ENCODE measurements around the gene GRWD1. TPM values are rescaled to one million over a fixed set of nuclear protein-coding genes. Genes with fewer than 3 reads are reported as not detected.

GRWD1 gene
- total RNA-seq, 2 donors from 2014 or later: 10.8 to 19.8 TPM

DNA sequence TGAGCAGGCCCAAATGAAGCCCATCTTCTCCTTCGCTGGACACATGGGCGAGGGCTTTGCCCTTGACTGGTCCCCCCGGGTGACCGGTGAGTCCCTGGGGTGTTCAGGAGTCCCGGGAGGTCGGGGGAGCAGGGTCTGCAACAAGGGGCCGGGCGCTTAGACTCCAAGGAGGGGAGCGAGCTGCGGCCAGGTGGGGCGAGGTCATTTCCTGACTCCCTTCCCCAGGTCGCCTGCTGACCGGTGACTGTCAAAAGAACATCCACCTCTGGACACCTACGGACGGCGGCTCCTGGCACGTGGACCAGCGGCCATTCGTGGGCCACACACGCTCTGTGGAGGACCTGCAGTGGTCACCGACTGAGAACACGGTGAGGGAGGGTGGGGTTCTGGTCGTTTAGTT, 4.7 kb downstream of the GRWD1 start:
- Histone ChIP-seq H3K27ac (no peak overlapping the region), H3K27me3 (no peaks in the 10 kb centered on the region), H3K4me3 (no peak overlapping the region), H3K36me3 (peaks cover 69% of the 10 kb centered on the region), H3K9me3 (no peaks in the 10 kb centered on the region), H3K4me1 (peaks cover 0 to 8% of the 10 kb centered on the region in 2 donors)
- DNase-seq (ENCODE audit: low spot score): no peak
- TF ChIP-seq, protein P1, sequence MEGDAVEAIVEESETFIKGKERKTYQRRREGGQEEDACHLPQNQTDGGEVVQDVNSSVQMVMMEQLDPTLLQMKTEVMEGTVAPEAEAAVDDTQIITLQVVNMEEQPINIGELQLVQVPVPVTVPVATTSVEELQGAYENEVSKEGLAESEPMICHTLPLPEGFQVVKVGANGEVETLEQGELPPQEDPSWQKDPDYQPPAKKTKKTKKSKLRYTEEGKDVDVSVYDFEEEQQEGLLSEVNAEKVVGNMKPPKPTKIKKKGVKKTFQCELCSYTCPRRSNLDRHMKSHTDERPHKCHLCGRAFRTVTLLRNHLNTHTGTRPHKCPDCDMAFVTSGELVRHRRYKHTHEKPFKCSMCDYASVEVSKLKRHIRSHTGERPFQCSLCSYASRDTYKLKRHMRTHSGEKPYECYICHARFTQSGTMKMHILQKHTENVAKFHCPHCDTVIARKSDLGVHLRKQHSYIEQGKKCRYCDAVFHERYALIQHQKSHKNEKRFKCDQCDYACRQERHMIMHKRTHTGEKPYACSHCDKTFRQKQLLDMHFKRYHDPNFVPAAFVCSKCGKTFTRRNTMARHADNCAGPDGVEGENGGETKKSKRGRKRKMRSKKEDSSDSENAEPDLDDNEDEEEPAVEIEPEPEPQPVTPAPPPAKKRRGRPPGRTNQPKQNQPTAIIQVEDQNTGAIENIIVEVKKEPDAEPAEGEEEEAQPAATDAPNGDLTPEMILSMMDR (IDR thresholded peaks at IDR 0.05): no peak

DNA sequence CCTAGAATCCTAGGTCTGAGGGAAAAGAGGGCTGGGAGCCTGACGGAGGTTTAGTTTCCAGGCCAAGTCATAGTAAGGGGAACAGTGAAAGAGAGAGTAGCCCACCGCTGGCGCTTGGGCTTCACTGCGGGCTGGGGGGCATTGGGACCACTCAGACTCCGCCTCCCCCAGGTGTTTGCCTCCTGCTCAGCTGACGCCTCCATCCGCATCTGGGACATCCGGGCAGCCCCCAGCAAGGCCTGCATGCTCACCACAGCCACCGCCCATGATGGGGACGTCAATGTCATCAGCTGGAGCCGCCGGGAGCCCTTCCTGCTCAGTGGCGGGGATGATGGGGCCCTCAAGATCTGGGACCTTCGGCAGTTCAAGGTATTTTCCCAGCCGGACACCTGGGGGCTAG, 5.1 kb downstream of the GRWD1 start:
- no peak for DNase-seq (ENCODE audit: low spot score)
- Histone ChIP-seq H3K36me3 (peaks cover 69% of the 10 kb centered on the region), H3K27ac (no peak overlapping the region), H3K4me1 (peaks cover 0 to 8% of the 10 kb centered on the region in 2 donors), H3K4me3 (no peak overlapping the region), H3K27me3 (no peaks in the 10 kb centered on the region), H3K9me3 (no peaks in the 10 kb centered on the region)
- TF ChIP-seq, protein P1 (IDR thresholded peaks at IDR 0.05): no peak

DNA sequence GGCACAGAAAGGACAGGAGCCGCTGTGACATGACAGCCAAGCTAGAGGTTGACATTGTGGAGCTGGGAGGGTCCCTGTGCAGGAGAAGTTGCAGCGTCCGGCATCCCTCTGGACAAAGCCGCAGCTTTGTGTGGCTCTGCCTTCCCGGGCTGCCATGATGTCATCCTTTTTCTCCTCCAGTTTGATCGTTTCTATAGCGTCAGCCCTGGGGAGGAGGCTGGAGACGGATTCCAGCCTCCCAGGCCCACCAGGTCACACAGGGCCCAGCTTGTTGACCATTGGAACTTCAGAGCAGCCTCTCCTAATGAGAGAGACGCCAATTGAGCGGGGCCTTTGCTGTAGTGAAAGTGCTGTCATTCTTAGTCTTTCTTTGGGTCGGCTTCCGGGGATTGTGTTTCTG, 5.8 kb downstream of the GRWD1 start:
- no peak overlapping the region for H3K4me3 ChIP-seq
- TF ChIP-seq, protein P1 (IDR thresholded peaks at IDR 0.05): no peak
- H3K4me1 ChIP-seq: peaks cover 0 to 2% of the 10 kb centered on the region in 2 donors
- peaks cover 69% of the 10 kb centered on the region for H3K36me3 ChIP-seq
- no peak overlapping the region for H3K27ac ChIP-seq
- no peaks in the 10 kb centered on the region for H3K27me3 ChIP-seq
- no peak for DNase-seq (ENCODE audit: low spot score)
- H3K9me3 ChIP-seq: no peaks in the 10 kb centered on the region

DNA sequence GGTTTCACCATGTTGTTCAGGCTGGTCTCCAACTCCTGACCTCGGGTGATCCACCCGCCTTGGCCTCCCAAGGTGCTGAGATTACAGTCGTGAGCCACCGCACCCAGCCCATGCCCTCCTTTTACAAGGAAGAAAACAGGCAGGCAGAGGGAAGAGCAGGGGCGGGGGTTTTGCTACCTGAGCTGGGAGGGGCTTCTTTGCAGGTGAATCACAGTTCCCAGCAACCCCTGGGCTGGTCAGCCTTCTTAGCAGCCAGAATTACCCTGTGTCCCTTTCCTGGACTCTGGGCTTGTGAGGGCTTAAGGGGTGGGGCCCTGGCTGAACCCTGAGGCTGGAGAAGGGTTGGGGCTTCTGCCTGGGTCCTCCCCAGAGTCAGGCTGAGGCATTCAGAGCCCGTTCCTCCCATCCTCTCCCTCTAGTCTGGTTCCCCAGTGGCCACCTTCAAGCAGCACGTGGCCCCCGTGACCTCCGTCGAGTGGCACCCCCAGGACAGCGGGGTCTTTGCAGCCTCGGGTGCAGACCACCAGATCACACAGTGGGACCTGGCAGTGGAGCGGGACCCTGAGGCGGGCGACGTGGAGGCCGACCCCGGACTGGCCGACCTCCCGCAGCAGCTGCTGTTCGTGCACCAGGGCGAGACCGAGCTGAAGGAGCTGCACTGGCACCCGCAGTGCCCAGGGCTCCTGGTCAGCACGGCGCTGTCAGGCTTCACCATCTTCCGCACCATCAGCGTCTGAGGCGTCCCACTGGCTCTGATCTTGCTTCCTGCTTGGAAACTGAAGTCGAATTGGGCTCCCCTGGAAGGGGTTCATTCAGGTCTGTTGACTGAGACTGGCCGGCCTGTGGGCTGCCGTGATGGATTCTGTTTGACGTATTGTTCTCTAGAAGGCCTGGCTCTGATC, 6.8 kb downstream of the GRWD1 start:
- TF ChIP-seq, protein P1 (IDR thresholded peaks at IDR 0.05): no peak
- no peak overlapping the region for H3K4me3 ChIP-seq
- H3K9me3 ChIP-seq: no peaks in the 10 kb centered on the region
- no peaks in the 10 kb centered on the region for H3K4me1 ChIP-seq
- no peak overlapping the region for H3K27ac ChIP-seq
- no peaks in the 10 kb centered on the region for H3K27me3 ChIP-seq
- H3K36me3 ChIP-seq: peaks cover 64% of the 10 kb centered on the region
- DNase-seq (ENCODE audit: low spot score): no peak

DNA sequence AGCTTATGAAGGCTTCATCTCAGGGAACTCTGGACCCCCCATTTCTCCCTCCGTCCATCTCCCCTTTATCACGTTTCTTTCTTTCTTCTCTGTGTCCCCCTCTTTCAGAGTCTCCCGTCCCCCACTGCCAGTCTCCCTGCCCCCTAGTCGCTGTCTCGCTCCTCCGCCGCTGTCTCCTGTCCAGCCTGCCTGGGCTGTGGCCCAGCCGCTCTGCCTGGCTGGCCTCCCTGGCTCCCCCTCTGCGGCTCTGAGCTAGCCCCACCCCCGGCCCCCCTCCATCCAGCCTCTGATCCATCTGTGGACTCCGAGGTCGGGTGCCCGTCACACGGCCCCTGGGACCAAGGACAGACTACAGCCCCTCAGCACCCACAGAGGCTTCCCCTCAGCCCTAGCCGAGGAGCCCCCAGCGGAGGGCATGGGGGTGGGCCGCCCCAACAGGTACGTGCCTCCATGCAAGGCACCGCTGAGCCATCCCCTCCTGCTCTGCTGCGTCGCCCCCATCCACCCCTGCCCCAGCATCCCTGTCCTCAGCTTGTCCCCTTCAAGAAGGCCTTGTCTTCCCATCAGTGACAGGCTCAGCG, 8.5 kb downstream of the GRWD1 start:
- Histone ChIP-seq H3K4me1 (no peaks in the 10 kb centered on the region), H3K36me3 (peaks cover 51% of the 10 kb centered on the region), H3K9me3 (no peaks in the 10 kb centered on the region), H3K27me3 (no peaks in the 10 kb centered on the region), H3K4me3 (no peak overlapping the region), H3K27ac (no peak overlapping the region)
- DNase-seq (ENCODE audit: low spot score): no peak
- TF ChIP-seq, protein P1 (IDR thresholded peaks at IDR 0.05): no peak

Data from right atrium auricular region (tissue), 2 donors.